Cardiac septum (tissue), 1 donor: Measurements from ENCODE around the gene GNLY. TPM values are rescaled to one million over a fixed set of nuclear protein-coding genes. Genes with fewer than 3 reads are reported as not detected.
"Not testable (repeated sequence)": the region's sequence is repeated elsewhere in the genome, so short reads cannot be mapped to it uniquely, and the experiment has no call there.

Experiments
- DNase-seq: peaks from one replicate; pipeline ENCODE4 v3.0.0-alpha.2; 2020; ENCODE audit warnings: low spot score
- intact Hi-C: fragments of 100-400 bp; cut with DNase I; formaldehyde crosslinking; loops from one replicate; pipeline ENCODE4 v1.14.0; 2022
- long read RNA-seq: library from polyadenylated mRNA; unstranded; transcript quantifications from one replicate; pipeline ENCODE4 v2.0.0, GENCODE V29; 2021
- total RNA-seq: library from RNA; stranded (reverse); fragmentation: NEBNext Ultra II Directional; extraction: Animal tissue kit (Norgen Biotek cat#: 25700); gene quantifications from one replicate; pipeline ENCODE4 v1.2.1, GENCODE V29; 2021
- donor health status: DM: no; HTN: no; CAD: no.

GNLY gene
- total RNA-seq: 2.3 TPM
- long read RNA-seq, partial matches to known transcripts: 0 of 3 reads
- long read RNA-seq, other reads (novel, unspliced or antisense): 1 of 3 reads

GRCh38 chr2:85694052-85695025 is at the start of gene GNLY:
Gene GNLY (plus strand): TSS chr2:85694358. CDS start chr2:85694419, 61 bp downstream.
- DNase-seq: peak; percentile 41
- intact Hi-C loops: no loop called here

- DNase-seq: peak; percentile 29
- intact Hi-C loops: loop anchor here (5.0 kb wide), 1 partner anchor 62 kb away; no protein-coding TSS in a partner anchor
Observed at GRCh38 chr2:85644909-85645308, 49.2 kb upstream of the GNLY start.

- intact Hi-C loops: loop anchor here (5.0 kb wide), 1 partner anchor 61 kb away; no protein-coding TSS in a partner anchor
- no peak for DNase-seq
Observed at GRCh38 chr2:85646166-85646565, 48.0 kb upstream of the GNLY start.

- no peak for DNase-seq
- intact Hi-C loops: loop anchor here (5.0 kb wide), 1 partner anchor 59 kb away; no protein-coding TSS in a partner anchor
Observed at GRCh38 chr2:85647823-85648526, 46.2 kb upstream of the GNLY start.

GRCh38 chr2:85648619-85649018 is 45.5 kb upstream of the GNLY start:
- no peak for DNase-seq
- intact Hi-C loops: loop anchor here (5.0 kb wide), 1 partner anchor 59 kb away; no protein-coding TSS in a partner anchor

GRCh38 chr2:85649201-85650190 is 44.7 kb upstream of the GNLY start:
- intact Hi-C loops: loop anchor here (5.0 kb wide), 1 partner anchor 58 kb away; no protein-coding TSS in a partner anchor
- DNase-seq: no peak

- intact Hi-C loops: no loop called here
- no peak for DNase-seq
Observed at GRCh38 chr2:85650456-85650855, 43.7 kb upstream of the GNLY start.

GRCh38 chr2:85651097-85651496 is 43.1 kb upstream of the GNLY start:
- DNase-seq: no peak
- intact Hi-C loops: no loop called here

- intact Hi-C loops: no loop called here
- no peak for DNase-seq
Observed at GRCh38 chr2:85652056-85652455, 42.1 kb upstream of the GNLY start.

- no peak for DNase-seq
- intact Hi-C loops: no loop called here
Observed at GRCh38 chr2:85653996-85654395, 40.2 kb upstream of the GNLY start.

GRCh38 chr2:85655961-85656417 is 38.2 kb upstream of the GNLY start:
- intact Hi-C loops: no loop called here
- DNase-seq: no peak

GRCh38 chr2:85656468-85656867 is 37.7 kb upstream of the GNLY start:
- intact Hi-C loops: no loop called here
- no peak for DNase-seq

- DNase-seq: peak; percentile 51
- intact Hi-C loops: not testable (repeated sequence)
Observed at GRCh38 chr2:85657399-85657798, 36.8 kb upstream of the GNLY start.

- intact Hi-C loops: no loop called here
- DNase-seq: peak; percentile 68
Observed at GRCh38 chr2:85659324-85659981, 34.7 kb upstream of the GNLY start.

GRCh38 chr2:85660301-85660700 is 33.9 kb upstream of the GNLY start:
- intact Hi-C loops, DNase-seq: not testable (repeated sequence)

GRCh38 chr2:85660725-85661124 is 33.4 kb upstream of the GNLY start:
- intact Hi-C loops: no loop called here
- DNase-seq: no peak

GRCh38 chr2:85661139-85661858 is 32.9 kb upstream of the GNLY start:
- peak; percentile 74 for DNase-seq
- intact Hi-C loops: no loop called here
